ENCODE data around the gene PNLIPRP1. TPM values are rescaled to one million over a fixed set of nuclear protein-coding genes. Genes with fewer than 3 reads are reported as not detected.

The PNLIPRP1 gene
- polyA plus RNA-seq, 3 donors, result 0.04 TPM; not detected in 2

DNA sequence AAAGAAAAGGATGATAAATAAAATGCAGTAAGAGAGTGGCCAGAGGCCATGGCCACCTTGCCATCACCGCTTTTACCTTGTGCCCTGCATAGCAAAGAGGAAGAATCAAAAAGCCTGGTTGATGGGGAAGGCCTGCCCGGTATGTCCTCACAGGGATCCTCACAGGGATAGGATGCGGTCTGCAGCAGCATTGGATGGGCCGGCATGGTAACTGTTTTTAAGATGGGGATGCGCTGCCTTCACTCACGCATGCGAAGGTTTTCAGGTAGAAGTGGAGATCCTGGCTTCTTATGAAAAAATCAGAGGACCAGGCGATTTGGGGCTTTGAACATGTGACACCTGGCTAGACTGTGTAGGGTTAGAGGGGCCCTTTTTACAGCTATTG, 42.4 kb downstream of the PNLIPRP1 start:
- Mint-ChIP-seq H3K4me1 (no peaks in the 10 kb centered on the region), H3K27ac (no peak overlapping the region), H3K27me3 (ENCODE audit: low read depth in 3 of 3) (peaks cover 7 to 16% (median 11%) of the 10 kb centered on the region in 3 donors), H3K36me3 (no peaks in the 10 kb centered on the region), H3K9me3 (peaks cover 0 to 3% (median under 1%) of the 10 kb centered on the region in 7 donors), H3K4me3 (no peak overlapping the region)
- no peak overlapping the region for H3K9ac ChIP-seq (ENCODE audit: insufficient read depth, low read length, poor library complexity, severe bottlenecking)
- H2AFZ ChIP-seq (ENCODE audit: insufficient read depth, low read depth, low read length, poor library complexity, severe bottlenecking), result no peak overlapping the region
- no peaks in the 10 kb centered on the region for H3K36me3 ChIP-seq (replicated peaks in 1 of 2; ENCODE audit: control insufficient read depth in 1 of 2, insufficient read depth in 2 of 2, low read length in 2 of 2)
- H3K4me3 ChIP-seq (replicated peaks in 1 of 3; ENCODE audit: low read depth in 2 of 3, low read length in 3 of 3), result no peak overlapping the region
- no peak overlapping the region for H3K4me2 ChIP-seq (replicated peaks; ENCODE audit: extremely low read depth, low read length, poor library complexity, severe bottlenecking)
- DNase-seq, result no peak
- H3K27ac ChIP-seq (ENCODE audit: low read depth in 1 of 2, low read length in 2 of 2), result no peak overlapping the region
- TF ChIP-seq CTCF (IDR thresholded peaks at IDR 0.05), result no peak
- no peaks in the 10 kb centered on the region for H3K79me2 ChIP-seq (ENCODE audit: insufficient read depth, low read length)
- WGBS (ENCODE audit: insufficient coverage), result 95% methylated on average over 4 of the region's 8 CpGs
- no peaks in the 10 kb centered on the region for H3K9me3 ChIP-seq (replicated peaks in 1 of 2; ENCODE audit: control insufficient read depth in 1 of 2, insufficient read depth in 1 of 2, low read length in 2 of 2)
- H4K20me1 ChIP-seq (ENCODE audit: insufficient read depth, low read length), result no peaks in the 10 kb centered on the region
- no peaks in the 10 kb centered on the region for H3K4me1 ChIP-seq (ENCODE audit: control insufficient read depth in 1 of 2, insufficient read depth in 2 of 2, low read length in 2 of 2)
- no peaks in the 10 kb centered on the region for H3K27me3 ChIP-seq (ENCODE audit: control insufficient read depth in 2 of 2, insufficient read depth in 2 of 2, low read length in 2 of 2)
- intact Hi-C loops (cut with micrococcal nuclease), result no loop called here

- H3K27ac ChIP-seq (ENCODE audit: low read depth in 1 of 2, low read length in 2 of 2), result no peak overlapping the region
- intact Hi-C loops (cut with micrococcal nuclease), result no loop called here
- no peak overlapping the region for H3K9ac ChIP-seq (ENCODE audit: insufficient read depth, low read length, poor library complexity, severe bottlenecking)
Observed at GRCh38 chr10:116634126-116634975, 43.6 kb downstream of the PNLIPRP1 start.

More at GRCh38 chr10:116634126-116634975, 43.6 kb downstream of the PNLIPRP1 start:
- no peak overlapping the region for H3K4me3 Mint-ChIP-seq
- Histone ChIP-seq H3K79me2 (ENCODE audit: insufficient read depth, low read length) (no peaks in the 10 kb centered on the region), H2AFZ (ENCODE audit: insufficient read depth, low read depth, low read length, poor library complexity, severe bottlenecking) (no peak overlapping the region), H3K9me3 (replicated peaks in 1 of 2; ENCODE audit: control insufficient read depth in 1 of 2, insufficient read depth in 1 of 2, low read length in 2 of 2) (no peaks in the 10 kb centered on the region), H3K4me3 (replicated peaks in 1 of 3; ENCODE audit: low read depth in 2 of 3, low read length in 3 of 3) (no peak overlapping the region), H3K4me1 (ENCODE audit: control insufficient read depth in 1 of 2, insufficient read depth in 2 of 2, low read length in 2 of 2) (no peaks in the 10 kb centered on the region), H4K20me1 (ENCODE audit: insufficient read depth, low read length) (no peaks in the 10 kb centered on the region), H3K4me2 (replicated peaks; ENCODE audit: extremely low read depth, low read length, poor library complexity, severe bottlenecking) (no peak overlapping the region), H3K36me3 (replicated peaks in 1 of 2; ENCODE audit: control insufficient read depth in 1 of 2, insufficient read depth in 2 of 2, low read length in 2 of 2) (no peaks in the 10 kb centered on the region), H3K27me3 (ENCODE audit: control insufficient read depth in 2 of 2, insufficient read depth in 2 of 2, low read length in 2 of 2) (no peaks in the 10 kb centered on the region)
- no peak overlapping the region for H3K27ac Mint-ChIP-seq
- TF ChIP-seq CTCF (IDR thresholded peaks at IDR 0.05), result no peak
- DNase-seq, result no peak
- peaks cover 3 to 10% (median 7%) of the 10 kb centered on the region in 3 donors for H3K27me3 Mint-ChIP-seq (ENCODE audit: low read depth in 3 of 3)
- peaks cover 0 to 3% (median 0%) of the 10 kb centered on the region in 7 donors for H3K9me3 Mint-ChIP-seq
- no peaks in the 10 kb centered on the region for H3K36me3 Mint-ChIP-seq
- 90% methylated on average over 11 of the region's 11 CpGs for WGBS (ENCODE audit: insufficient coverage)
- H3K4me1 Mint-ChIP-seq, result no peaks in the 10 kb centered on the region
